ENCODE data around the gene MYO1H.

GRCh38 chr12:109489016-109489954 lies 141.6 kb downstream of the MYO1H start:
- TF ChIP-seq RAD21 (IDR thresholded peaks at IDR 0.05 in 1 of 2, conservative IDR thresholded peaks at IDR 0.05 in 1 of 2; ENCODE audit: low read depth in 2 of 2, low read length in 2 of 2) (no peak), EP300 (IDR thresholded peaks at IDR 0.05; ENCODE audit: borderline replicate concordance in 1 of 2, low read depth in 2 of 2, low read length in 2 of 2) (no peak), POLR2AphosphoS5 (IDR thresholded peaks at IDR 0.05; ENCODE audit: low read depth, low read length) (no peak), KDM5A (IDR thresholded peaks at IDR 0.05; ENCODE audit: low read length) (no peak), GTF2F1 (IDR thresholded peaks at IDR 0.05; ENCODE audit: borderline replicate concordance, low read depth, low read length) (no peak), POLR2A (IDR thresholded peaks at IDR 0.05; ENCODE audit: control extremely low read depth in 1 of 2, low read depth in 2 of 2, low read length in 2 of 2) (no peak), TEAD4 (IDR thresholded peaks at IDR 0.05; ENCODE audit: low read depth, low read length) (no peak), YY1 (IDR thresholded peaks at IDR 0.05; ENCODE audit: low read depth, low read length) (no peak), CHD1 (IDR thresholded peaks at IDR 0.05; ENCODE audit: low read depth, low read length) (no peak), RNF2 (IDR thresholded peaks at IDR 0.05; ENCODE audit: borderline replicate concordance, low read depth, low read length, missing control alignments, poor library complexity, severe bottlenecking) (no peak)
- TF ChIP-seq, protein P1, sequence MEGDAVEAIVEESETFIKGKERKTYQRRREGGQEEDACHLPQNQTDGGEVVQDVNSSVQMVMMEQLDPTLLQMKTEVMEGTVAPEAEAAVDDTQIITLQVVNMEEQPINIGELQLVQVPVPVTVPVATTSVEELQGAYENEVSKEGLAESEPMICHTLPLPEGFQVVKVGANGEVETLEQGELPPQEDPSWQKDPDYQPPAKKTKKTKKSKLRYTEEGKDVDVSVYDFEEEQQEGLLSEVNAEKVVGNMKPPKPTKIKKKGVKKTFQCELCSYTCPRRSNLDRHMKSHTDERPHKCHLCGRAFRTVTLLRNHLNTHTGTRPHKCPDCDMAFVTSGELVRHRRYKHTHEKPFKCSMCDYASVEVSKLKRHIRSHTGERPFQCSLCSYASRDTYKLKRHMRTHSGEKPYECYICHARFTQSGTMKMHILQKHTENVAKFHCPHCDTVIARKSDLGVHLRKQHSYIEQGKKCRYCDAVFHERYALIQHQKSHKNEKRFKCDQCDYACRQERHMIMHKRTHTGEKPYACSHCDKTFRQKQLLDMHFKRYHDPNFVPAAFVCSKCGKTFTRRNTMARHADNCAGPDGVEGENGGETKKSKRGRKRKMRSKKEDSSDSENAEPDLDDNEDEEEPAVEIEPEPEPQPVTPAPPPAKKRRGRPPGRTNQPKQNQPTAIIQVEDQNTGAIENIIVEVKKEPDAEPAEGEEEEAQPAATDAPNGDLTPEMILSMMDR (IDR thresholded peaks at IDR 0.05; ENCODE audit: control extremely low read depth in 1 of 3, insufficient read depth in 1 of 3, low read depth in 1 of 3, low read length in 3 of 3): no peak
